HCT116 (cell line): ENCODE data around the gene CDC42BPB. TPM values are rescaled to one million over a fixed set of nuclear protein-coding genes. Genes with fewer than 3 reads are reported as not detected.

Experiments used
- ATAC-seq: fragments of 200-7000 bp; cut with Tn5 transposase; 2 replicates; pipeline ENCODE4 v1.9.1; 2020; ENCODE audit warnings: mild to moderate bottlenecking, moderate library complexity
- BruUV-seq: library from RNA; stranded (reverse); fragments of 400-500 nt; replicated peaks from 2 replicates; lab custom pipeline; 2021; lab: Mats Ljungman, UMichigan
- CTCF ChIA-PET: fragments of 300-600 bp; sonication (Branson Sonifier 250); formaldehyde crosslinking; loops from one replicate; lab custom pipeline; 2021; ENCODE audit warnings: antibody characterized with exemption; lab: Charles Lee
- POLR2A ChIA-PET: fragments of 300-600, 350-600 bp; sonication (Branson Sonifier 250); formaldehyde crosslinking; loops from one replicate; lab custom pipeline; 2021; ENCODE audit warnings: antibody characterized with exemption; lab: Charles Lee
- RAD21 ChIA-PET, 2 experiments: fragments of 300-600 bp; sonication (Branson Sonifier 250); formaldehyde crosslinking; loops; one replicate each; lab custom pipeline; 2023; ENCODE audit warnings: low total read pairs in 2 of 2; ENCODE audit not compliant: uncharacterized antibody in 2 of 2, unreplicated experiment in 2 of 2, low non-redundant PET in 1 of 2; lab: Charles Lee
- DNase-seq: peaks from one replicate; pipeline ENCODE4 v3.0.0-alpha.2; 2010; ENCODE audit warnings: low read depth, low spot score
- H2AFZ ChIP-seq: fragments of 200-600 bp; shearing (Covaris generic), sonication (generic); 2 replicates; pipeline ENCODE4 v1.6.1; 2017; ENCODE audit warnings: low read depth, mixed run types, mixed read lengths, antibody characterized with exemption, low read length; ENCODE audit not compliant: poor library complexity, severe bottlenecking
- H3K27ac ChIP-seq: 2 replicates; pipeline ENCODE4 v1.5.1; 2012; ENCODE audit warnings: low read depth, low read length
- H3K27me3 ChIP-seq: fragments of 200-600 bp; sonication (generic); 2 replicates; pipeline ENCODE4 v1.6.1; 2016; ENCODE audit warnings: mixed run types, low read length, mixed read lengths; ENCODE audit not compliant: insufficient read depth
- H3K36me3 ChIP-seq, 2 experiments: fragments of 200-500 bp in 1 of 2; fragments of 200-600 bp in 1 of 2; sonication (Bioruptor generic) in 1 of 2; sonication (generic) in 1 of 2; 2 replicates each; pipeline versions ENCODE4 v1.5.1 to v1.6.1; 2014 to 2016; ENCODE audit warnings: low read length in 2 of 2, inconsistent platforms in 1 of 2, mixed read lengths in 1 of 2, mixed run types in 1 of 2; ENCODE audit not compliant: insufficient read depth in 2 of 2, control insufficient read depth in 1 of 2
- H3K4me1 ChIP-seq, 2 experiments: fragments of 200-600 bp in 1 of 2; sonication (generic) in 1 of 2; 2 replicates each; pipeline versions ENCODE4 v1.5.1 to v1.6.1; 2012 to 2017; ENCODE audit warnings: low read length in 2 of 2, inconsistent platforms in 1 of 2, mild to moderate bottlenecking in 1 of 2, mixed read lengths in 1 of 2, mixed run types in 1 of 2, moderate library complexity in 1 of 2; ENCODE audit not compliant: insufficient read depth in 2 of 2, control insufficient read depth in 1 of 2
- H3K4me2 ChIP-seq: fragments of 200-600 bp; sonication (generic); 2 replicates; pipeline ENCODE4 v1.6.1; 2017; ENCODE audit warnings: mixed run types, low read length, mixed read lengths
- H3K4me3 ChIP-seq, 2 experiments: fragments of 200-600 bp in 1 of 2; sonication (generic) in 1 of 2; replicated peaks in 1 of 2; 2 replicates each; pipeline ENCODE4 v1.5.1; 2011 to 2016; ENCODE audit warnings: low read length in 2 of 2, control low read depth in 1 of 2, low read depth in 1 of 2, mild to moderate bottlenecking in 1 of 2, mixed read lengths in 1 of 2, mixed run types in 1 of 2
- H3K79me2 ChIP-seq: fragments of 200-600 bp; sonication (generic); 2 replicates; pipeline ENCODE4 v1.6.1; 2017; ENCODE audit warnings: mild to moderate bottlenecking, mixed run types, low read length, moderate library complexity, mixed read lengths; ENCODE audit not compliant: insufficient read depth
- H3K9ac ChIP-seq: fragments of 200-600 bp; sonication (generic); 2 replicates; pipeline ENCODE4 v1.6.1; 2016; ENCODE audit warnings: low read length, mixed read lengths
- H3K9me2 ChIP-seq: fragments of 200-600 bp; sonication (generic), shearing (Covaris generic); 2 replicates; pipeline ENCODE4 v1.6.1; 2017; ENCODE audit warnings: mixed run types, mild to moderate bottlenecking, moderate library complexity; ENCODE audit not compliant: insufficient read depth
- H3K9me3 ChIP-seq, 2 experiments: fragments of 200-500 bp in 1 of 2; fragments of 200-600 bp in 1 of 2; sonication (Bioruptor generic) in 1 of 2; sonication (generic) in 1 of 2; 2 replicates each; pipeline ENCODE4 v1.6.1; 2014 to 2017; ENCODE audit warnings: low read length in 2 of 2, mixed read lengths in 2 of 2, inconsistent platforms in 1 of 2, low read depth in 1 of 2, mild to moderate bottlenecking in 1 of 2, mixed run types in 1 of 2, moderate library complexity in 1 of 2; ENCODE audit not compliant: control insufficient read depth in 1 of 2, insufficient read depth in 1 of 2
- H4K20me1 ChIP-seq: fragments of 200-600 bp; sonication (generic), shearing (Covaris generic); 2 replicates; pipeline ENCODE4 v1.6.1; 2017; ENCODE audit warnings: mixed run types, mild to moderate bottlenecking, moderate library complexity; ENCODE audit not compliant: insufficient read depth
- ELF1 ChIP-seq: IDR thresholded peaks from 2 replicates; pipeline ENCODE4 v1.6.1; 2012; ENCODE audit warnings: low read depth, borderline replicate concordance
- FOSL1 ChIP-seq: IDR thresholded peaks from 2 replicates; pipeline ENCODE4 v1.6.1; 2012; ENCODE audit warnings: low read depth
- JUND ChIP-seq: IDR thresholded peaks from 2 replicates; pipeline ENCODE4 v1.6.1; 2012
- POLR2A ChIP-seq: IDR thresholded peaks from 2 replicates; pipeline ENCODE4 v1.7.0; 2011; ENCODE audit warnings: borderline replicate concordance; ENCODE audit not compliant: insufficient read depth, insufficient read length; ENCODE audit errors: extremely low read depth
- POLR2AphosphoS5 ChIP-seq: IDR thresholded peaks from 2 replicates; pipeline ENCODE4 v1.6.1; 2011; ENCODE audit warnings: mild to moderate bottlenecking, low read depth, low read length, moderate library complexity
- RAD21 ChIP-seq: IDR thresholded peaks from 2 replicates; pipeline ENCODE4 v1.6.1; 2012; ENCODE audit warnings: low read depth, mild to moderate bottlenecking
- SIN3A ChIP-seq: IDR thresholded peaks from 2 replicates; pipeline ENCODE4 v1.6.1; 2012; ENCODE audit warnings: low read depth
- SP1 ChIP-seq: IDR thresholded peaks from 2 replicates; pipeline ENCODE4 v1.6.1; 2012; ENCODE audit warnings: low read depth
- SRF ChIP-seq: IDR thresholded peaks from 2 replicates; pipeline ENCODE4 v1.6.1; 2012; ENCODE audit warnings: low read depth
- TCF7L2 ChIP-seq: IDR thresholded peaks from 2 replicates; pipeline ENCODE4 v1.7.0; 2011; ENCODE audit warnings: borderline replicate concordance, inconsistent platforms; ENCODE audit not compliant: insufficient read depth, insufficient read length; ENCODE audit errors: extremely low read depth
- YY1 ChIP-seq: IDR thresholded peaks from 2 replicates; pipeline ENCODE4 v1.6.1; 2011; ENCODE audit warnings: low read length, low read depth, moderate library complexity, mild to moderate bottlenecking; ENCODE audit not compliant: insufficient replicate concordance; ENCODE audit errors: extremely low read depth
- ZFX ChIP-seq: fragments of 450-650 bp; IDR thresholded peaks from 2 replicates; pipeline ENCODE4 v1.6.1; 2017
- intact Hi-C: fragments of 100-400 bp; cut with micrococcal nuclease; formaldehyde crosslinking; loops from 2 replicates; pipeline ENCODE4 v1.10.0; 2022
- total RNA-seq: library from RNA; stranded (reverse); gene quantifications from one replicate; pipeline ENCODE4 v1.2.1, GENCODE V29; 2021; ENCODE audit not compliant: unreplicated experiment
- TF ChIP-seq, protein P1 (sequence below), 3 experiments: fragments of 200-600 bp in 1 of 3; sonication (generic) in 1 of 3; IDR thresholded peaks in 2 of 3; conservative IDR thresholded peaks in 1 of 3; 2 replicates each; pipeline ENCODE4 v1.5.1; 2012 to 2017; ENCODE audit warnings: low read depth in 2 of 3, low read length in 2 of 3, antibody characterized with exemption in 1 of 3, borderline replicate concordance in 1 of 3, control low read depth in 1 of 3, mild to moderate bottlenecking in 1 of 3, mixed read lengths in 1 of 3, mixed run types in 1 of 3, moderate library complexity in 1 of 3; ENCODE audit not compliant: insufficient read depth in 1 of 3
- TF ChIP-seq, protein P2 (sequence below): IDR thresholded peaks from 2 replicates; pipeline ENCODE4 v1.6.1; 2012
- TF ChIP-seq, protein P3 (sequence below): IDR thresholded peaks from 2 replicates; pipeline ENCODE4 v1.6.1; 2012

Gene CDC42BPB
- total RNA-seq, 1 experiment from 2014 or later, result 85.6 TPM

DNA sequence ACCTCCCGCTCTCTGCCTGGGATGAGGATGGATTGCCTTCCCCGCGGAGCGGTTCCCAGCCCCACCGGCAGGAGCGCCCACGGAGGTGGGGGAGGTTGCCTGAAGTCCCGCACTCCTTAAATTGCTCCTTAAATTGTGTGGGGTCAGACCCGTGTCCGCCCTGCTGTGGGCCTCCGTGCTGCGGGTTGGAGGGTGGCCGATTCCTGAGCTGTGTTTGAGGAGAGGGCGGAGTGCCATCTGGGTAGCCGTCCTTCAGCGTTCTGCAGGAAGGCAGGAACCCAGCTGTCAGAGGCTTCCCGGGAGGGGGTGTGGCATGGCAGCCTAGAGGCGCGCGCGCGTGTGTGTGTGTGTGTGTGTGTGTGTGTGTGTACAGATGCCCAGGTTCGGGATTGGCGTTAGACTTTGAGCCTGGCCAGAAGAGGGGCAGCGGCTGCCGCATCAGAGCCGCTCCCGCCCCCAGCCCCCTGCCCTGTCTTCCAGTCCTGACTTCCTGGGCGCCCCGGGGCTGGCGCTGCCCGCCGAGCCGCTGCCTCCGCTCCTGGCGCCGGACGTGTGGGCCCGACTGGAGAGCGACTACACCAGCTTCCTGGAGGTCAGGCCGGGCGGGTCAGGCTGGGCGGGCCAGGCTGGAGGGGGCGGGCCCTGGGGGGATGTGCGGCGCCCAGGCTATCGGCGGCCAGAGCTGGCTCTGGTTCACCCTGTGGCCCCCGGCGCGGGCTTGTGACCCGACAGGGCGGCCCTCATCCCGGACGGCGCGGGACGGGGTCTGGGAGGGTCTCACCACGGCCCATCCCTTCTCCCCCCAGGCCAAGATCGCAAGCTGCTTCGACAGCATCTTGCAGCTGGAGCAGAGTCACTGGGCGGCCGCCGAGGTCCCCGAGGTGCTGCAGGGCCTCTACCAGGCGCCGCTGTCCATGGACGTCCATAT is 46.4 kb upstream of the CDC42BPB start:
- peaks cover 22 to 38% of the 10 kb centered on the region in 2 experiments for H3K4me1 ChIP-seq
- peak overlapping the region; percentile 3 to 34; a peak in 2 of 4 replicates for H3K4me3 ChIP-seq
- H3K4me2 ChIP-seq, result peak overlapping the region; percentile 60
- BruUV-seq, result no TSS peak
- no peak for TF ChIP-seq JUND
- no peak for TF ChIP-seq FOSL1
- TF ChIP-seq POLR2AphosphoS5, result 0 out of 2 replicates have a peak, but pooled peaks have one; percentile 7
- TF ChIP-seq, protein P1, sequence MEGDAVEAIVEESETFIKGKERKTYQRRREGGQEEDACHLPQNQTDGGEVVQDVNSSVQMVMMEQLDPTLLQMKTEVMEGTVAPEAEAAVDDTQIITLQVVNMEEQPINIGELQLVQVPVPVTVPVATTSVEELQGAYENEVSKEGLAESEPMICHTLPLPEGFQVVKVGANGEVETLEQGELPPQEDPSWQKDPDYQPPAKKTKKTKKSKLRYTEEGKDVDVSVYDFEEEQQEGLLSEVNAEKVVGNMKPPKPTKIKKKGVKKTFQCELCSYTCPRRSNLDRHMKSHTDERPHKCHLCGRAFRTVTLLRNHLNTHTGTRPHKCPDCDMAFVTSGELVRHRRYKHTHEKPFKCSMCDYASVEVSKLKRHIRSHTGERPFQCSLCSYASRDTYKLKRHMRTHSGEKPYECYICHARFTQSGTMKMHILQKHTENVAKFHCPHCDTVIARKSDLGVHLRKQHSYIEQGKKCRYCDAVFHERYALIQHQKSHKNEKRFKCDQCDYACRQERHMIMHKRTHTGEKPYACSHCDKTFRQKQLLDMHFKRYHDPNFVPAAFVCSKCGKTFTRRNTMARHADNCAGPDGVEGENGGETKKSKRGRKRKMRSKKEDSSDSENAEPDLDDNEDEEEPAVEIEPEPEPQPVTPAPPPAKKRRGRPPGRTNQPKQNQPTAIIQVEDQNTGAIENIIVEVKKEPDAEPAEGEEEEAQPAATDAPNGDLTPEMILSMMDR (IDR thresholded peaks at IDR 0.05 in 2 of 3, conservative IDR thresholded peaks at IDR 0.05 in 1 of 3; ENCODE audit: borderline replicate concordance in 1 of 3, insufficient read depth in 1 of 3, low read depth in 2 of 3, low read length in 2 of 3), result 0 out of 6 replicates have a peak, but pooled peaks of 1 of the 3 experiments have one; percentile 12
- TF ChIP-seq, protein P2, sequence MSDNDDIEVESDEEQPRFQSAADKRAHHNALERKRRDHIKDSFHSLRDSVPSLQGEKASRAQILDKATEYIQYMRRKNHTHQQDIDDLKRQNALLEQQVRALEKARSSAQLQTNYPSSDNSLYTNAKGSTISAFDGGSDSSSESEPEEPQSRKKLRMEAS, result no peak
- TF ChIP-seq POLR2A, result no peak
- TF ChIP-seq YY1, result no peak
- TF ChIP-seq SIN3A, result no peak
- TF ChIP-seq TCF7L2, result no peak
- no peak for TF ChIP-seq ELF1
- no peak for TF ChIP-seq ZFX
- TF ChIP-seq RAD21, result no peak
- TF ChIP-seq SRF, result no peak
- TF ChIP-seq, protein P3, sequence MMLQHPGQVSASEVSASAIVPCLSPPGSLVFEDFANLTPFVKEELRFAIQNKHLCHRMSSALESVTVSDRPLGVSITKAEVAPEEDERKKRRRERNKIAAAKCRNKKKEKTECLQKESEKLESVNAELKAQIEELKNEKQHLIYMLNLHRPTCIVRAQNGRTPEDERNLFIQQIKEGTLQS, result no peak
- TF ChIP-seq SP1, result no peak
- ChIA-PET CTCF (interaction anchor here (1.6 to 3.1 kb wide), 5 partner anchors 8 to 80 kb away, joined by 7 to 41 read pairs (median 15); partner anchors contain the start of gene EXOC3L4), POLR2A (interaction anchor here (0.7 kb wide), 1 partner anchor 146 kb away, joined by 3 read pairs; no protein-coding TSS in a partner anchor), RAD21 (interaction anchor here in 1 of 2 experiments (0.7 kb wide), 1 partner anchor 83 kb away, joined by 4 read pairs; no protein-coding TSS in a partner anchor)
- no peaks in the 10 kb centered on the region for H3K27me3 ChIP-seq
- H3K27ac ChIP-seq, result no peak overlapping the region; the same call in 1 of the 2 replicates
- ATAC-seq (peak; percentile 35), DNase-seq (no peak)
- H3K9me3 ChIP-seq, result no peaks in the 10 kb centered on the region
- H3K79me2 ChIP-seq, result no peaks in the 10 kb centered on the region
- H4K20me1 ChIP-seq, result no peaks in the 10 kb centered on the region
- H3K9ac ChIP-seq, result no peak overlapping the region
- intact Hi-C loops, result no loop called here
- no peak overlapping the region for H2AFZ ChIP-seq
- no peaks in the 10 kb centered on the region for H3K36me3 ChIP-seq
- no peaks in the 10 kb centered on the region for H3K9me2 ChIP-seq
